Ovary (tissue), 9 donors: ENCODE data around the gene ELF3. TPM values are rescaled to one million over a fixed set of nuclear protein-coding genes. Genes with fewer than 3 reads are reported as not detected.

Experiments
- DNase-seq, 5 donors: peaks; one replicate each; pipeline ENCODE4 v3.0.0-alpha.2; 2019 to 2020
- H3K27ac ChIP-seq, 2 donors: fragments of 200-600 bp; one replicate each; pipeline versions ENCODE4 v1.5.1 to v1.8.0; 2019 to 2022
- H3K27me3 ChIP-seq: fragments of 200-600 bp; one replicate; pipeline ENCODE4 v1.8.0; 2022
- H3K36me3 ChIP-seq: fragments of 200-600 bp; sonication (generic); one replicate; pipeline ENCODE4 v1.5.1; 2019
- H3K4me1 ChIP-seq: one replicate; pipeline ENCODE4 v1.8.1; 2013; ENCODE audit warnings: mild to moderate bottlenecking, moderate library complexity; ENCODE audit not compliant: insufficient read depth
- H3K4me3 ChIP-seq: fragments of 200-600 bp; sonication (generic); one replicate; pipeline ENCODE4 v1.5.1; 2017
- H3K9me3 ChIP-seq, 2 donors: fragments of 200-600 bp in 1 of 2; sonication (generic) in 1 of 2; one replicate each; pipeline versions ENCODE4 v1.5.1 to v1.8.1; 2013 to 2019; ENCODE audit warnings: mild to moderate bottlenecking in 1 of 2, moderate library complexity in 1 of 2
- CTCF ChIP-seq, 3 donors: fragments of 450-650 bp in 2 of 3; fragments of 200-600 bp in 1 of 3; IDR thresholded peaks; one replicate each; pipeline versions ENCODE4 v1.5.1 to v1.8.0; 2016 to 2022; ENCODE audit warnings: antibody characterized with exemption in 3 of 3, mild to moderate bottlenecking in 1 of 3
- EP300 ChIP-seq: sonication (generic); formaldehyde crosslinking; IDR thresholded peaks from one replicate; pipeline ENCODE4 v1.6.1; 2017; ENCODE audit warnings: antibody characterized with exemption
- POLR2A ChIP-seq: fragments of 450-650 bp; IDR thresholded peaks from one replicate; pipeline ENCODE4 v1.6.1; 2017; ENCODE audit warnings: antibody characterized with exemption, mild to moderate bottlenecking, moderate library complexity
- WGBS, 3 donors: extraction: QIAGEN DNeasy Blood & Tissue Kit in 1 of 3; methylation state at CpG; one replicate each; pipeline versions ENCODE4 v1.1.5 to v1.1.7; 2013 to 2017; 5-methylcytosine and 5-hydroxymethylcytosine counted together
- intact Hi-C, 4 donors: fragments of 100-400 bp; cut with DNase I; formaldehyde crosslinking; loops; one replicate each; pipeline versions ENCODE4 v1.11.0 to v1.15.1; 2022 to 2023
- polyA plus RNA-seq, 2 donors: library from polyadenylated mRNA; stranded (reverse); fragments of 200-250 nt in 1 of 2; fragments of 350-450 nt in 1 of 2; fragmentation: Illumina TruSeq in 1 of 2; extraction: RNeasy Lipid Tissue Mini Kit (QIAGEN cat#74804) in 1 of 2; gene quantifications; one replicate each; pipeline ENCODE4 v1.2.3, GENCODE V29; 2013 to 2014
- total RNA-seq, 7 donors: library from RNA; depleted of rRNA in 2 of 7; stranded (reverse); fragments of >200 nt in 2 of 7; fragmentation: NEBNext Ultra II Directional in 3 of 7; extraction: Animal tissue kit (Norgen Biotek cat#: 25700) in 3 of 7; gene quantifications; one replicate each; pipeline versions ENCODE4 v1.1.0 to v1.2.4, GENCODE V29; 2016 to 2023
- donor health status: DM: no; HTN: no; CAD: no; lungs with moderate emphysema.
- donor health status: DM: no; HTN: no; CAD: no.
- donor health status: Bipolar disorder and iron deficiency.
- donor health status: DM: yes; HTN: yes; CAD: no.
- donor health status: DM: no; HTN: no; CAD: no.
- donor health status: DM: yes; HTN: yes; CAD: no.

Gene ELF3
- total and polyA plus RNA-seq, 9 donors: 0.05 to 1,154 (median 3.8) TPM

GRCh38 chr1:201968202-201968925 is 42.0 kb upstream of the ELF3 start:
- H3K36me3 ChIP-seq: no peaks in the 10 kb centered on the region
- 77 to 84% (median 80%) methylated on average over 16 of the region's 16 CpGs for WGBS, 3 donors
- no peaks in the 10 kb centered on the region for H3K27me3 ChIP-seq
- H3K27ac ChIP-seq: no peak overlapping the region
- intact Hi-C loops: no loop called here
- no peaks in the 10 kb centered on the region for H3K9me3 ChIP-seq
- TF ChIP-seq EP300: no peak
- no peak for TF ChIP-seq POLR2A
- no peak for TF ChIP-seq CTCF (IDR thresholded peaks at IDR 0.05)
- H3K4me3 ChIP-seq: no peak overlapping the region
- no peak for DNase-seq
- H3K4me1 ChIP-seq: peaks cover 5% of the 10 kb centered on the region

GRCh38 chr1:201970334-201971159 is 39.8 kb upstream of the ELF3 start:
- intact Hi-C loops: loop anchor here (5.0 kb wide), 4 partner anchors 73 to 143 kb away; partner anchors contain the start of gene IPO9 (in 1 of the 4)
- H3K9me3 ChIP-seq: no peaks in the 10 kb centered on the region
- no peak overlapping the region for H3K4me3 ChIP-seq
- TF ChIP-seq POLR2A (no peak), CTCF (IDR thresholded peaks at IDR 0.05) (no peak), EP300 (no peak)
- peaks cover 5% of the 10 kb centered on the region for H3K4me1 ChIP-seq
- WGBS, 3 donors: 48 to 54% (median 52%) methylated on average over 9 of the region's 9 CpGs
- DNase-seq: no peak
- H3K27me3 ChIP-seq: no peaks in the 10 kb centered on the region
- no peaks in the 10 kb centered on the region for H3K36me3 ChIP-seq
- H3K27ac ChIP-seq: no peak overlapping the region

GRCh38 chr1:201982082-201982622 is 28.2 kb upstream of the ELF3 start:
- H3K4me3 ChIP-seq: peak overlapping the region; percentile 76
- H3K27me3 ChIP-seq: no peaks in the 10 kb centered on the region
- WGBS, 3 donors: 8 to 9% (median 8%) methylated on average over 26 to 31 of the region's 31 CpGs
- peak overlapping the region in 1 of 2 donors; percentile 92 for H3K27ac ChIP-seq
- H3K4me1 ChIP-seq: peaks cover 3% of the 10 kb centered on the region
- DNase-seq: peak; percentile 70 to 90 (median 79)
- TF ChIP-seq POLR2A (no peak), CTCF (IDR thresholded peaks at IDR 0.05) (no peak), EP300 (no peak)
- no peaks in the 10 kb centered on the region for H3K9me3 ChIP-seq
- H3K36me3 ChIP-seq: no peaks in the 10 kb centered on the region
- intact Hi-C loops: loop anchor here in 1 of 4 donors (5.0 kb wide), 1 partner anchor 85 kb away; no protein-coding TSS in a partner anchor

GRCh38 chr1:201982623-201983379 is 27.6 kb upstream of the ELF3 start, which contains the start of gene RNPEP:
RNPEP (plus strand) TSS chr1:201982648; CDS start chr1:201982667, 19 bp downstream.
- Histone ChIP-seq H3K4me3 (peak within 1 kb of the TSS; percentile 76), H3K4me1 (peaks cover 3% of the 10 kb centered on the region), H3K36me3 (no peaks in the 10 kb centered on the region), H3K27me3 (no peaks in the 10 kb centered on the region), H3K27ac (peak within 1 kb of the TSS; percentile 76 to 92), H3K9me3 (no peaks in the 10 kb centered on the region)
- intact Hi-C loops: loop anchor here in 1 of 4 donors (5.0 kb wide), 1 partner anchor 86 kb away; no protein-coding TSS in a partner anchor
- 0 to 1% (median 0%) methylated on average over 67 to 78 of the region's 80 CpGs for whole genome bisulfite sequencing, 3 donors
- DNase-seq: peak; percentile 67 to 83 (median 78)
- TF ChIP-seq CTCF (IDR thresholded peaks at IDR 0.05) (peak in 1 of 3 donors; percentile 10), POLR2A (peak; percentile 61), EP300 (no peak)
